Neuronal stem cell (in vitro differentiated cells): ENCODE measurements around the gene COMTD1.

Experiments used
- DNase-seq: peaks from one replicate; pipeline ENCODE4 v3.0.0-alpha.2; 2013; ENCODE audit warnings: low spot score
- H2AFZ ChIP-seq: one replicate; pipeline ENCODE4 v1.6.1; 2013; ENCODE audit warnings: mild to moderate bottlenecking, low read length, inconsistent platforms
- H2AK5ac ChIP-seq: 2 replicates; pipeline ENCODE4 v1.6.1; 2013; ENCODE audit warnings: low read depth, mild to moderate bottlenecking, inconsistent platforms, low read length, moderate library complexity, mixed read lengths
- H2BK120ac ChIP-seq: 2 replicates; pipeline ENCODE4 v1.6.1; 2013; ENCODE audit warnings: low read depth, mild to moderate bottlenecking, inconsistent platforms, low read length, moderate library complexity, mixed read lengths
- H2BK12ac ChIP-seq: one replicate; pipeline ENCODE4 v1.6.1; 2013; ENCODE audit warnings: low read length, inconsistent platforms
- H2BK15ac ChIP-seq: 2 replicates; pipeline ENCODE4 v1.6.1; 2013; ENCODE audit warnings: mild to moderate bottlenecking, low read length, inconsistent platforms, mixed read lengths
- H2BK5ac ChIP-seq: one replicate; pipeline ENCODE4 v1.6.1; 2013; ENCODE audit warnings: inconsistent platforms, mild to moderate bottlenecking, low read length, moderate library complexity
- H3K14ac ChIP-seq: one replicate; pipeline ENCODE4 v1.6.1; 2013; ENCODE audit warnings: low read length, inconsistent platforms
- H3K18ac ChIP-seq: 2 replicates; pipeline ENCODE4 v1.6.1; 2013; ENCODE audit warnings: low read length, inconsistent platforms
- H3K23ac ChIP-seq: 2 replicates; pipeline ENCODE4 v1.6.1; 2013; ENCODE audit warnings: low read depth, mild to moderate bottlenecking, mixed read lengths, low read length, inconsistent platforms; ENCODE audit not compliant: poor library complexity
- H3K27ac ChIP-seq: replicated peaks from 3 replicates; pipeline ENCODE4 v1.5.1; 2013; ENCODE audit warnings: low read length, inconsistent platforms
- H3K27me3 ChIP-seq, 3 experiments: 2 replicates each; pipeline ENCODE4 v1.6.1; 2013; ENCODE audit warnings: low read length in 3 of 3, mild to moderate bottlenecking in 2 of 3, inconsistent platforms in 1 of 3, low read depth in 1 of 3, mixed read lengths in 1 of 3, moderate library complexity in 1 of 3; ENCODE audit not compliant: control insufficient read depth in 3 of 3, insufficient read depth in 3 of 3
- H3K36me3 ChIP-seq, 2 donors: replicated peaks in 1 of 2; 2 replicates each; pipeline ENCODE4 v1.6.1; 2013; ENCODE audit warnings: low read length in 2 of 2; ENCODE audit not compliant: control insufficient read depth in 2 of 2, insufficient read depth in 2 of 2
- H3K4ac ChIP-seq: 2 replicates; pipeline ENCODE4 v1.6.1; 2013; ENCODE audit warnings: inconsistent platforms, mild to moderate bottlenecking, low read length, moderate library complexity
- H3K4me1 ChIP-seq, 2 donors: 1 replicate in 1 of 2; 2 replicates in 1 of 2; pipeline ENCODE4 v1.6.1; 2013; ENCODE audit warnings: low read length in 2 of 2, low read depth in 1 of 2; ENCODE audit not compliant: control insufficient read depth in 2 of 2, insufficient read depth in 1 of 2
- H3K4me2 ChIP-seq: one replicate; pipeline ENCODE4 v1.6.1; 2013; ENCODE audit warnings: mild to moderate bottlenecking, low read length, inconsistent platforms; ENCODE audit not compliant: insufficient read depth, poor library complexity, severe bottlenecking
- H3K4me3 ChIP-seq, 2 donors: 2 replicates each; pipeline ENCODE4 v1.5.1; 2013; ENCODE audit warnings: low read length in 2 of 2, mild to moderate bottlenecking in 2 of 2, inconsistent platforms in 1 of 2, moderate library complexity in 1 of 2
- H3K79me1 ChIP-seq: one replicate; pipeline ENCODE4 v1.6.1; 2013; ENCODE audit warnings: low read depth, mild to moderate bottlenecking, inconsistent platforms, low read length, moderate library complexity
- H3K9ac ChIP-seq: one replicate; pipeline ENCODE4 v1.6.1; 2013; ENCODE audit warnings: mild to moderate bottlenecking, low read depth, low read length, inconsistent platforms; ENCODE audit not compliant: poor library complexity
- H3K9me3 ChIP-seq, 2 donors: replicated peaks in 1 of 2; 2 replicates each; pipeline versions ENCODE3 to v1.6.1; 2013; ENCODE audit warnings: low read length in 2 of 2, mild to moderate bottlenecking in 2 of 2, inconsistent platforms in 1 of 2, low read depth in 1 of 2, mixed read lengths in 1 of 2, moderate library complexity in 1 of 2; ENCODE audit not compliant: control insufficient read depth in 2 of 2, insufficient read depth in 1 of 2
- H4K8ac ChIP-seq: one replicate; pipeline ENCODE4 v1.6.1; 2013; ENCODE audit warnings: low read depth, mild to moderate bottlenecking, inconsistent platforms, low read length, moderate library complexity
- H4K91ac ChIP-seq: one replicate; pipeline ENCODE4 v1.6.1; 2013; ENCODE audit warnings: low read length, low read depth, mild to moderate bottlenecking, inconsistent platforms; ENCODE audit not compliant: poor library complexity
- WGBS, 2 donors: extraction: QIAGEN DNeasy Blood & Tissue Kit; methylation state at CpG; one replicate each; pipeline ENCODE4 v1.1.7; 2013; ENCODE audit warnings: missing lambda C conversion rate in 2 of 2, mixed read lengths in 1 of 2; ENCODE audit not compliant: insufficient read length in 2 of 2, insufficient replicate concordance in 1 of 2; ENCODE audit errors: extremely low coverage in 2 of 2; 5-methylcytosine and 5-hydroxymethylcytosine counted together

The COMTD1 gene

GRCh38 chr10:75209086-75209920 lies 26.5 kb downstream of the COMTD1 start:
- Histone ChIP-seq H3K18ac (peak overlapping the region; percentile 100), H3K4ac (no peak overlapping the region), H2BK15ac (no peak overlapping the region), H2BK12ac (no peak overlapping the region), H3K9ac (no peak overlapping the region), H3K27ac (peak overlapping the region; percentile 76), H3K36me3 (peaks cover 1 to 25% of the 10 kb centered on the region in 2 donors), H4K91ac (no peak overlapping the region), H3K4me1 (peaks cover 7 to 10% of the 10 kb centered on the region in 2 donors), H2AK5ac (peak overlapping the region; percentile 98), H3K4me2 (peak overlapping the region; percentile 95), H2BK5ac (peak overlapping the region; percentile 95), H3K27me3 (no peaks in the 10 kb centered on the region), H3K4me3 (peak overlapping the region in 1 of 2 donors; percentile 79), H2BK120ac (peak overlapping the region; percentile 95), H3K23ac (peak overlapping the region; percentile 99), H3K14ac (no peak overlapping the region), H3K9me3 (no peaks in the 10 kb centered on the region), H4K8ac (no peak overlapping the region), H3K79me1 (peaks cover 7% of the 10 kb centered on the region), H2AFZ (peak overlapping the region; percentile 96)
- WGBS, 2 donors: no CpG with 5 or more reads among the region's 16 CpGs
- DNase-seq: no peak

GRCh38 chr10:75208181-75208580 lies 27.6 kb downstream of the COMTD1 start:
- H3K79me1 ChIP-seq: peaks cover 7% of the 10 kb centered on the region
- no peak overlapping the region for H3K4me2 ChIP-seq
- H3K27me3 ChIP-seq: no peaks in the 10 kb centered on the region
- H3K4ac ChIP-seq: no peak overlapping the region
- no peak overlapping the region for H4K8ac ChIP-seq
- H3K4me1 ChIP-seq: peaks cover 7 to 10% of the 10 kb centered on the region in 2 donors
- no peak overlapping the region for H3K14ac ChIP-seq
- H3K4me3 ChIP-seq: no peak overlapping the region
- H4K91ac ChIP-seq: no peak overlapping the region
- H3K9me3 ChIP-seq: no peaks in the 10 kb centered on the region
- H3K23ac ChIP-seq: no peak overlapping the region
- no peak overlapping the region for H2AFZ ChIP-seq
- H2BK12ac ChIP-seq: no peak overlapping the region
- H3K27ac ChIP-seq: no peak overlapping the region
- no CpG with 5 or more reads among the region's 4 CpGs for WGBS, 2 donors
- H2BK15ac ChIP-seq: no peak overlapping the region
- H2BK5ac ChIP-seq: no peak overlapping the region
- H2AK5ac ChIP-seq: no peak overlapping the region
- H2BK120ac ChIP-seq: no peak overlapping the region
- H3K18ac ChIP-seq: no peak overlapping the region
- H3K36me3 ChIP-seq: peaks cover 1 to 15% of the 10 kb centered on the region in 2 donors
- H3K9ac ChIP-seq: no peak overlapping the region
- DNase-seq: no peak

- WGBS, 2 donors: no CpG with 5 or more reads among the region's 1 CpG
- no peak overlapping the region for H4K8ac ChIP-seq
- peaks cover 7% of the 10 kb centered on the region for H3K79me1 ChIP-seq
- H3K23ac ChIP-seq: no peak overlapping the region
- no peak overlapping the region for H2AFZ ChIP-seq
- H3K27me3 ChIP-seq: no peaks in the 10 kb centered on the region
- H3K9ac ChIP-seq: no peak overlapping the region
- H3K18ac ChIP-seq: no peak overlapping the region
- no peak overlapping the region for H3K4me3 ChIP-seq
- H3K36me3 ChIP-seq: peaks cover 1 to 12% of the 10 kb centered on the region in 2 donors
- H2BK15ac ChIP-seq: no peak overlapping the region
- H2BK12ac ChIP-seq: no peak overlapping the region
- H2BK5ac ChIP-seq: no peak overlapping the region
- no peak overlapping the region for H2BK120ac ChIP-seq
- H4K91ac ChIP-seq: no peak overlapping the region
- no peak overlapping the region for H3K14ac ChIP-seq
- no peaks in the 10 kb centered on the region for H3K9me3 ChIP-seq
- H3K27ac ChIP-seq: no peak overlapping the region
- DNase-seq: no peak
- no peak overlapping the region for H3K4ac ChIP-seq
- H3K4me1 ChIP-seq: peaks cover 7 to 10% of the 10 kb centered on the region in 2 donors
- no peak overlapping the region for H3K4me2 ChIP-seq
- H2AK5ac ChIP-seq: no peak overlapping the region
These were observed 28.0 kb downstream of the COMTD1 start for GRCh38 chr10:75207857-75208144.

- H3K36me3 ChIP-seq: peaks cover under 1 to 6% of the 10 kb centered on the region in 2 donors
- H2AK5ac ChIP-seq: no peak overlapping the region
- H3K4ac ChIP-seq: no peak overlapping the region
- no peaks in the 10 kb centered on the region for H3K27me3 ChIP-seq
- no peak overlapping the region for H3K14ac ChIP-seq
- H3K23ac ChIP-seq: no peak overlapping the region
- peaks cover 9 to 10% of the 10 kb centered on the region in 2 donors for H3K4me1 ChIP-seq
- no peak overlapping the region for H3K4me3 ChIP-seq
- no peak overlapping the region for H4K8ac ChIP-seq
- H4K91ac ChIP-seq: no peak overlapping the region
- no peak for DNase-seq
- no peak overlapping the region for H3K27ac ChIP-seq
- no peak overlapping the region for H2BK15ac ChIP-seq
- no peak overlapping the region for H3K9ac ChIP-seq
- H2BK12ac ChIP-seq: no peak overlapping the region
- peaks cover 7% of the 10 kb centered on the region for H3K79me1 ChIP-seq
- H2AFZ ChIP-seq: no peak overlapping the region
- no peak overlapping the region for H3K4me2 ChIP-seq
- no CpG with 5 or more reads among the region's 13 CpGs for WGBS, 2 donors
- no peak overlapping the region for H2BK120ac ChIP-seq
- H2BK5ac ChIP-seq: no peak overlapping the region
- H3K9me3 ChIP-seq: peaks cover 0 to 2% of the 10 kb centered on the region in 2 donors
- no peak overlapping the region for H3K18ac ChIP-seq
These were observed 28.5 kb downstream of the COMTD1 start for GRCh38 chr10:75207079-75207856.
